ENCODE results near the gene NUBPL.

Gene NUBPL

DNA sequence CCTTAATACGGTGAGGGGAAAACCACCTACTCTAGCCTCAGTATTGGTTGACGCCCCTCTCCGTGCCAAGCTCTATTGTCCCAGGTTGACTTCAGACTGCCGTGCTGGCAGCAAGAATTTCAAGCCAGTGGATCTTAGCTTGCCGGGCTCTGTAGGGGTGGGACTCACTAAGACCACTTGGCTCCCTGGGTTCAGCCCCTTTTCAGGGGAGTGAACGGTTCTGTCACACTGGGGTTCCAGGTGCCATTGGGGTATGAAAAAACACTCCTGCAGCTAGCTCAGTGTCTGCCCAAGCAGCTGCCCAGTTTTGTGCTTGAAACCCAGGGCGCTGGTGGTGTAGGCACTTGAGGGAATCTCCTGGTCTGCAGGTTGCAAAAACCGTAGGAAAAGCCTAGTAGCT is 107.1 kb downstream of the NUBPL start:
- H3K9me3 ChIP-seq (ENCODE audit: control insufficient read depth, insufficient read depth, low read length) = no peaks in the 10 kb centered on the region
- H3K36me3 ChIP-seq (ENCODE audit: control insufficient read depth, low read length) = no peaks in the 10 kb centered on the region
- no peaks in the 10 kb centered on the region for H3K4me1 ChIP-seq (ENCODE audit: control insufficient read depth, low read length)
- H3K27me3 ChIP-seq (ENCODE audit: control insufficient read depth, low read length) = no peaks in the 10 kb centered on the region
- H3K4me2 ChIP-seq (ENCODE audit: low read length) = no peak overlapping the region
- H3K4me3 ChIP-seq (ENCODE audit: low read length) = no peak overlapping the region
- H3K9me2 ChIP-seq (replicated peaks; ENCODE audit: control insufficient read depth, low read length) = no peaks in the 10 kb centered on the region
- TF ChIP-seq CTCF (IDR thresholded peaks at IDR 0.05; ENCODE audit: low read depth, low read length, poor library complexity, severe bottlenecking) (no peak), EZH2phosphoT487 (IDR thresholded peaks at IDR 0.05; ENCODE audit: borderline replicate concordance, low read length) (no peak)
- no peaks in the 10 kb centered on the region for H3F3A ChIP-seq (ENCODE audit: control insufficient read depth, insufficient read depth)
- no peak overlapping the region for H3K27ac ChIP-seq (ENCODE audit: low read depth, low read length)
- H3K79me2 ChIP-seq (ENCODE audit: control insufficient read depth, low read length) = no peaks in the 10 kb centered on the region
- no peaks in the 10 kb centered on the region for H4K20me1 ChIP-seq (ENCODE audit: control insufficient read depth, insufficient read depth, low read depth, low read length)

- no peaks in the 10 kb centered on the region for H3K9me3 ChIP-seq (ENCODE audit: control insufficient read depth, insufficient read depth, low read length)
- H3F3A ChIP-seq (ENCODE audit: control insufficient read depth, insufficient read depth) = no peaks in the 10 kb centered on the region
- no peak overlapping the region for H3K27ac ChIP-seq (ENCODE audit: low read depth, low read length)
- H3K9me2 ChIP-seq (replicated peaks; ENCODE audit: control insufficient read depth, low read length) = no peaks in the 10 kb centered on the region
- H3K27me3 ChIP-seq (ENCODE audit: control insufficient read depth, low read length) = no peaks in the 10 kb centered on the region
- TF ChIP-seq CTCF (IDR thresholded peaks at IDR 0.05; ENCODE audit: low read depth, low read length, poor library complexity, severe bottlenecking) = no peak
- no peak for TF ChIP-seq EZH2phosphoT487 (IDR thresholded peaks at IDR 0.05; ENCODE audit: borderline replicate concordance, low read length)
- H4K20me1 ChIP-seq (ENCODE audit: control insufficient read depth, insufficient read depth, low read depth, low read length) = no peaks in the 10 kb centered on the region
- H3K36me3 ChIP-seq (ENCODE audit: control insufficient read depth, low read length) = no peaks in the 10 kb centered on the region
- H3K4me2 ChIP-seq (ENCODE audit: low read length) = no peak overlapping the region
- H3K4me3 ChIP-seq (ENCODE audit: low read length) = no peak overlapping the region
- H3K4me1 ChIP-seq (ENCODE audit: control insufficient read depth, low read length) = no peaks in the 10 kb centered on the region
- H3K79me2 ChIP-seq (ENCODE audit: control insufficient read depth, low read length) = no peaks in the 10 kb centered on the region
These were observed 111.5 kb downstream of the NUBPL start for GRCh38 chr14:31672709-31673108.

GRCh38 chr14:31677052-31677451 is 115.8 kb downstream of the NUBPL start:
- Histone ChIP-seq H3K4me2 (ENCODE audit: low read length) (no peak overlapping the region), H3F3A (ENCODE audit: control insufficient read depth, insufficient read depth) (no peaks in the 10 kb centered on the region), H3K4me3 (ENCODE audit: low read length) (no peak overlapping the region), H3K27me3 (ENCODE audit: control insufficient read depth, low read length) (no peaks in the 10 kb centered on the region), H3K36me3 (ENCODE audit: control insufficient read depth, low read length) (no peaks in the 10 kb centered on the region), H3K27ac (ENCODE audit: low read depth, low read length) (no peak overlapping the region), H3K9me3 (ENCODE audit: control insufficient read depth, insufficient read depth, low read length) (no peaks in the 10 kb centered on the region), H3K4me1 (ENCODE audit: control insufficient read depth, low read length) (no peaks in the 10 kb centered on the region), H4K20me1 (ENCODE audit: control insufficient read depth, insufficient read depth, low read depth, low read length) (no peaks in the 10 kb centered on the region), H3K79me2 (ENCODE audit: control insufficient read depth, low read length) (no peaks in the 10 kb centered on the region), H3K9me2 (replicated peaks; ENCODE audit: control insufficient read depth, low read length) (no peaks in the 10 kb centered on the region)
- TF ChIP-seq EZH2phosphoT487 (IDR thresholded peaks at IDR 0.05; ENCODE audit: borderline replicate concordance, low read length) (no peak), CTCF (IDR thresholded peaks at IDR 0.05; ENCODE audit: low read depth, low read length, poor library complexity, severe bottlenecking) (no peak)

DNA sequence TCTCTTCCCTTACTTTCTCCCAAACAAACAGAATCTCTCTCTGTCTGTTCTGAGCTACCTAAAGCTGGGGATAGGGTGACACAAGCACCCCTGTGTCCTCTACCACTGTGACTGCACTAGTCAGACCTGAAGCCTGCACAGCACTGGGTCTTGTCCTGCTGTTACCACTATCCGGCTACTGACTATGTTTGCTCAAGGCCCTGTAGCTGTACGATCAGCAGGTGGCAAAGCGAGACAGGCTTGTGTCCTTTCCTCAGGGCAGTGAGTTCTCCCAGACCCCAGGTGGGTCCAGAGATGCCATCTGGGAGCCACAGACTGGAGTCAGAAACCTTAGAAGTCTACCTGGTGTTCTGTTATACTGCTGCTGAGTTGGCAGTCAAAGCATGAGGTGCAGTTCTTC is 116.4 kb downstream of the NUBPL start:
- Histone ChIP-seq H4K20me1 (ENCODE audit: control insufficient read depth, insufficient read depth, low read depth, low read length) (no peaks in the 10 kb centered on the region), H3K9me3 (ENCODE audit: control insufficient read depth, insufficient read depth, low read length) (no peaks in the 10 kb centered on the region), H3K27me3 (ENCODE audit: control insufficient read depth, low read length) (no peaks in the 10 kb centered on the region), H3K36me3 (ENCODE audit: control insufficient read depth, low read length) (no peaks in the 10 kb centered on the region), H3F3A (ENCODE audit: control insufficient read depth, insufficient read depth) (no peaks in the 10 kb centered on the region), H3K79me2 (ENCODE audit: control insufficient read depth, low read length) (no peaks in the 10 kb centered on the region), H3K4me1 (ENCODE audit: control insufficient read depth, low read length) (no peaks in the 10 kb centered on the region), H3K9me2 (replicated peaks; ENCODE audit: control insufficient read depth, low read length) (no peaks in the 10 kb centered on the region), H3K4me3 (ENCODE audit: low read length) (no peak overlapping the region), H3K4me2 (ENCODE audit: low read length) (no peak overlapping the region), H3K27ac (ENCODE audit: low read depth, low read length) (no peak overlapping the region)
- no peak for TF ChIP-seq EZH2phosphoT487 (IDR thresholded peaks at IDR 0.05; ENCODE audit: borderline replicate concordance, low read length)
- TF ChIP-seq CTCF (IDR thresholded peaks at IDR 0.05; ENCODE audit: low read depth, low read length, poor library complexity, severe bottlenecking) = no peak

All from DOHH2 (cell line).